GM23338 (cell line): ENCODE measurements around the gene OTUD7B.

ENCODE experiments used
- CREB1 ChIP-seq: fragments of 250-450 bp; sonication (Bioruptor Pico); IDR thresholded peaks from 2 replicates; pipeline ENCODE4 v1.5.0; 2020; ENCODE audit warnings: low read depth, mild to moderate bottlenecking, moderate library complexity
- EZH2 ChIP-seq: fragments of 200-600 bp; sonication (generic); IDR thresholded peaks from one replicate; pipeline ENCODE4 v1.8.0; 2017; ENCODE audit warnings: antibody characterized with exemption, mild to moderate bottlenecking, low read depth; ENCODE audit not compliant: unreplicated experiment
- EZH2phosphoT487 ChIP-seq: fragments of 200-600 bp; sonication (generic); IDR thresholded peaks from one replicate; pipeline ENCODE4 v1.8.1; 2018; ENCODE audit warnings: antibody characterized with exemption; ENCODE audit not compliant: unreplicated experiment
- JUNB ChIP-seq: IDR thresholded peaks from one replicate; pipeline ENCODE4 v1.6.1; 2016; ENCODE audit warnings: antibody characterized with exemption; ENCODE audit not compliant: unreplicated experiment
- NANOG ChIP-seq: IDR thresholded peaks from 2 replicates; pipeline ENCODE4 v1.6.1; 2016; ENCODE audit warnings: antibody characterized with exemption, borderline replicate concordance
- POLR2AphosphoS5 ChIP-seq: IDR thresholded peaks from 2 replicates; pipeline ENCODE4 v1.6.1; 2016; ENCODE audit warnings: antibody characterized with exemption, low read depth
- REST ChIP-seq: IDR thresholded peaks from one replicate; pipeline ENCODE4 v1.6.1; 2018; ENCODE audit warnings: antibody characterized with exemption; ENCODE audit not compliant: unreplicated experiment
- TF ChIP-seq, protein P1 (sequence below), 2 experiments: fragments of 200-600 bp in 1 of 2; sonication (generic) in 1 of 2; conservative IDR thresholded peaks; 2 replicates each; pipeline versions ENCODE4 v1.5.1 to v1.6.1; 2016 to 2017; ENCODE audit warnings: antibody characterized with exemption in 2 of 2, low read depth in 2 of 2, mild to moderate bottlenecking in 2 of 2, moderate library complexity in 1 of 2
- TF ChIP-seq, protein P2 (sequence below): IDR thresholded peaks from 2 replicates; pipeline ENCODE4 v1.6.1; 2016; ENCODE audit warnings: antibody characterized with exemption

DNA sequence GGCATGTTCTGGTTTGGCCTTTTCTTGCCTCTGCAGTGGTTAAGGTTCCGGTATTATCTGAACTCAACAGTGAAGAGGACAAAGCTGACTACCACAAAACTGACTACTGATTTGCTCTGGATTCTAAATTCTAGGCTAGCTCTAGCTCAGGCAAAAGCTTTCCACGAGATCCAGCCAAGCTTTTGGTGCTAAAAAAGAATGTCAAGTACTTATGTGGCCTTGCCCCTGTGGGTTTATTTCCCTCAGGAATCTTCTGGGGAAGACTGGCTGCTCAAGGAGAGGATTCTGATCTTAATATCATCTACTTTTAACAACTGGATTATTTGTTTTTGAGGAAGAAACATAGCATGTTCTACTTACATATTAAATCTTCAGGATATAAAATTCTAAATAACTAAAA lies 47.8 kb downstream of the OTUD7B start:
- TF ChIP-seq, protein P1, sequence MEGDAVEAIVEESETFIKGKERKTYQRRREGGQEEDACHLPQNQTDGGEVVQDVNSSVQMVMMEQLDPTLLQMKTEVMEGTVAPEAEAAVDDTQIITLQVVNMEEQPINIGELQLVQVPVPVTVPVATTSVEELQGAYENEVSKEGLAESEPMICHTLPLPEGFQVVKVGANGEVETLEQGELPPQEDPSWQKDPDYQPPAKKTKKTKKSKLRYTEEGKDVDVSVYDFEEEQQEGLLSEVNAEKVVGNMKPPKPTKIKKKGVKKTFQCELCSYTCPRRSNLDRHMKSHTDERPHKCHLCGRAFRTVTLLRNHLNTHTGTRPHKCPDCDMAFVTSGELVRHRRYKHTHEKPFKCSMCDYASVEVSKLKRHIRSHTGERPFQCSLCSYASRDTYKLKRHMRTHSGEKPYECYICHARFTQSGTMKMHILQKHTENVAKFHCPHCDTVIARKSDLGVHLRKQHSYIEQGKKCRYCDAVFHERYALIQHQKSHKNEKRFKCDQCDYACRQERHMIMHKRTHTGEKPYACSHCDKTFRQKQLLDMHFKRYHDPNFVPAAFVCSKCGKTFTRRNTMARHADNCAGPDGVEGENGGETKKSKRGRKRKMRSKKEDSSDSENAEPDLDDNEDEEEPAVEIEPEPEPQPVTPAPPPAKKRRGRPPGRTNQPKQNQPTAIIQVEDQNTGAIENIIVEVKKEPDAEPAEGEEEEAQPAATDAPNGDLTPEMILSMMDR (conservative IDR thresholded peaks at IDR 0.05; ENCODE audit: low read depth in 2 of 2) = no peak
- TF ChIP-seq CREB1 (CRISPR knock-in tag) = no peak
- TF ChIP-seq JUNB = no peak
- no peak for TF ChIP-seq EZH2
- TF ChIP-seq POLR2AphosphoS5 = no peak
- TF ChIP-seq REST = no peak
- TF ChIP-seq NANOG = no peak
- TF ChIP-seq, protein P2, sequence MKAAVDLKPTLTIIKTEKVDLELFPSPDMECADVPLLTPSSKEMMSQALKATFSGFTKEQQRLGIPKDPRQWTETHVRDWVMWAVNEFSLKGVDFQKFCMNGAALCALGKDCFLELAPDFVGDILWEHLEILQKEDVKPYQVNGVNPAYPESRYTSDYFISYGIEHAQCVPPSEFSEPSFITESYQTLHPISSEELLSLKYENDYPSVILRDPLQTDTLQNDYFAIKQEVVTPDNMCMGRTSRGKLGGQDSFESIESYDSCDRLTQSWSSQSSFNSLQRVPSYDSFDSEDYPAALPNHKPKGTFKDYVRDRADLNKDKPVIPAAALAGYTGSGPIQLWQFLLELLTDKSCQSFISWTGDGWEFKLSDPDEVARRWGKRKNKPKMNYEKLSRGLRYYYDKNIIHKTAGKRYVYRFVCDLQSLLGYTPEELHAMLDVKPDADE = no peak
- TF ChIP-seq EZH2phosphoT487 = no peak
